Measurements from ENCODE around the gene GPR142. TPM values are rescaled to one million over a fixed set of nuclear protein-coding genes. Genes with fewer than 3 reads are reported as not detected.

The GPR142 gene
- total and polyA plus RNA-seq, 2 of the 13 experiments (the other 11 are each of a cell fraction or from before 2014, with no cell fraction given), result not detected

- TF ChIP-seq HMGXB4 (CRISPR knock-in tag; IDR thresholded peaks at IDR 0.05; ENCODE audit: borderline replicate concordance in 1 of 2, low read depth in 1 of 2) (peak; percentile 72 to 85; a peak in 3 of 4 replicates), IRF2 (CRISPR knock-in tag; IDR thresholded peaks at IDR 0.05) (peak; percentile 74; the same call in 1 of the 2 replicates), KAT8 (CRISPR knock-in tag; IDR thresholded peaks at IDR 0.05) (0 out of 2 replicates have a peak, but pooled peaks have one; percentile 43), RBM39 (IDR thresholded peaks at IDR 0.05; ENCODE audit: low read depth, low read length, poor library complexity, severe bottlenecking) (peak; percentile 59), THRA (CRISPR knock-in tag; IDR thresholded peaks at IDR 0.05; ENCODE audit: borderline replicate concordance) (peak; percentile 56; the same call in 1 of the 2 replicates), ZNF225 (CRISPR knock-in tag; IDR thresholded peaks at IDR 0.05) (0 out of 2 replicates have a peak, but pooled peaks have one; percentile 71), ZNF343 (CRISPR knock-in tag; IDR thresholded peaks at IDR 0.05) (0 out of 2 replicates have a peak, but pooled peaks have one; percentile 29), ELF3 (CRISPR knock-in tag; IDR thresholded peaks at IDR 0.05) (peak; percentile 57; the same call in 1 of the 2 replicates), HMGA1 (CRISPR knock-in tag; conservative IDR thresholded peaks at IDR 0.05) (no peak), AGO1 (IDR thresholded peaks at IDR 0.05; ENCODE audit: low read depth, low read length, poor library complexity, severe bottlenecking) (peak; percentile 35), ZBTB7A (CRISPR knock-in tag; IDR thresholded peaks at IDR 0.05) (peak; percentile 52; the same call in 1 of the 2 replicates), MAFK (conservative IDR thresholded peaks at IDR 0.05 in 1 of 2, IDR thresholded peaks at IDR 0.05 in 1 of 2; ENCODE audit: low read length in 2 of 2) (no peak), FOXO1 (CRISPR knock-in tag; IDR thresholded peaks at IDR 0.05) (peak; percentile 52; the same call in 1 of the 2 replicates), POGZ (CRISPR knock-in tag; IDR thresholded peaks at IDR 0.05) (0 out of 2 replicates have a peak, but pooled peaks have one; percentile 32), PCBP2 (optimal IDR thresholded peaks at IDR 0.05; ENCODE audit: low read depth, low read length, poor library complexity, severe bottlenecking) (no peak), MIER2 (CRISPR knock-in tag; IDR thresholded peaks at IDR 0.05) (peak; percentile 30; the same call in 1 of the 2 replicates), ZSCAN9 (CRISPR knock-in tag; IDR thresholded peaks at IDR 0.05; ENCODE audit: borderline replicate concordance) (0 out of 2 replicates have a peak, but pooled peaks have one; percentile 45)
- TF ChIP-seq, protein P1, sequence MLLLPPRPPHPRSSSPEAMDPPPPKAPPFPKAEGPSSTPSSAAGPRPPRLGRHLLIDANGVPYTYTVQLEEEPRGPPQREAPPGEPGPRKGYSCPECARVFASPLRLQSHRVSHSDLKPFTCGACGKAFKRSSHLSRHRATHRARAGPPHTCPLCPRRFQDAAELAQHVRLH (CRISPR knock-in tag; IDR thresholded peaks at IDR 0.05; ENCODE audit: borderline replicate concordance, low read depth), result peak; percentile 85; the same call in 1 of the 2 replicates
- TF ChIP-seq, protein P2, sequence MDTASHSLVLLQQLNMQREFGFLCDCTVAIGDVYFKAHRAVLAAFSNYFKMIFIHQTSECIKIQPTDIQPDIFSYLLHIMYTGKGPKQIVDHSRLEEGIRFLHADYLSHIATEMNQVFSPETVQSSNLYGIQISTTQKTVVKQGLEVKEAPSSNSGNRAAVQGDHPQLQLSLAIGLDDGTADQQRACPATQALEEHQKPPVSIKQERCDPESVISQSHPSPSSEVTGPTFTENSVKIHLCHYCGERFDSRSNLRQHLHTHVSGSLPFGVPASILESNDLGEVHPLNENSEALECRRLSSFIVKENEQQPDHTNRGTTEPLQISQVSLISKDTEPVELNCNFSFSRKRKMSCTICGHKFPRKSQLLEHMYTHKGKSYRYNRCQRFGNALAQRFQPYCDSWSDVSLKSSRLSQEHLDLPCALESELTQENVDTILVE (CRISPR knock-in tag; IDR thresholded peaks at IDR 0.05), result peak; percentile 59; the same call in 1 of the 2 replicates
- TF ChIP-seq, protein P3, sequence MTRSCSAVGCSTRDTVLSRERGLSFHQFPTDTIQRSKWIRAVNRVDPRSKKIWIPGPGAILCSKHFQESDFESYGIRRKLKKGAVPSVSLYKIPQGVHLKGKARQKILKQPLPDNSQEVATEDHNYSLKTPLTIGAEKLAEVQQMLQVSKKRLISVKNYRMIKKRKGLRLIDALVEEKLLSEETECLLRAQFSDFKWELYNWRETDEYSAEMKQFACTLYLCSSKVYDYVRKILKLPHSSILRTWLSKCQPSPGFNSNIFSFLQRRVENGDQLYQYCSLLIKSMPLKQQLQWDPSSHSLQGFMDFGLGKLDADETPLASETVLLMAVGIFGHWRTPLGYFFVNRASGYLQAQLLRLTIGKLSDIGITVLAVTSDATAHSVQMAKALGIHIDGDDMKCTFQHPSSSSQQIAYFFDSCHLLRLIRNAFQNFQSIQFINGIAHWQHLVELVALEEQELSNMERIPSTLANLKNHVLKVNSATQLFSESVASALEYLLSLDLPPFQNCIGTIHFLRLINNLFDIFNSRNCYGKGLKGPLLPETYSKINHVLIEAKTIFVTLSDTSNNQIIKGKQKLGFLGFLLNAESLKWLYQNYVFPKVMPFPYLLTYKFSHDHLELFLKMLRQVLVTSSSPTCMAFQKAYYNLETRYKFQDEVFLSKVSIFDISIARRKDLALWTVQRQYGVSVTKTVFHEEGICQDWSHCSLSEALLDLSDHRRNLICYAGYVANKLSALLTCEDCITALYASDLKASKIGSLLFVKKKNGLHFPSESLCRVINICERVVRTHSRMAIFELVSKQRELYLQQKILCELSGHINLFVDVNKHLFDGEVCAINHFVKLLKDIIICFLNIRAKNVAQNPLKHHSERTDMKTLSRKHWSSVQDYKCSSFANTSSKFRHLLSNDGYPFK (CRISPR knock-in tag; IDR thresholded peaks at IDR 0.05; ENCODE audit: borderline replicate concordance), result 0 out of 2 replicates have a peak, but pooled peaks have one; percentile 15
Measured at GRCh38 chr17:74379495-74380085, 12.3 kb downstream of the GPR142 start (continued).

Measured in HepG2 (cell line).